B cell (primary cell): ENCODE data around the gene ALKBH6.

ENCODE experiments used
- EZH2 ChIP-seq: IDR thresholded peaks from 2 replicates; pipeline ENCODE4 v1.6.1; 2012; ENCODE audit warnings: borderline replicate concordance, low read depth, mild to moderate bottlenecking, moderate library complexity, low read length; ENCODE audit not compliant: insufficient read depth, poor library complexity, severe bottlenecking
- TF ChIP-seq, protein P1 (sequence below): fragments of 200-600 bp; IDR thresholded peaks from one replicate; pipeline ENCODE4 v1.8.0; 2022; ENCODE audit warnings: antibody characterized with exemption, mild to moderate bottlenecking

DNA sequence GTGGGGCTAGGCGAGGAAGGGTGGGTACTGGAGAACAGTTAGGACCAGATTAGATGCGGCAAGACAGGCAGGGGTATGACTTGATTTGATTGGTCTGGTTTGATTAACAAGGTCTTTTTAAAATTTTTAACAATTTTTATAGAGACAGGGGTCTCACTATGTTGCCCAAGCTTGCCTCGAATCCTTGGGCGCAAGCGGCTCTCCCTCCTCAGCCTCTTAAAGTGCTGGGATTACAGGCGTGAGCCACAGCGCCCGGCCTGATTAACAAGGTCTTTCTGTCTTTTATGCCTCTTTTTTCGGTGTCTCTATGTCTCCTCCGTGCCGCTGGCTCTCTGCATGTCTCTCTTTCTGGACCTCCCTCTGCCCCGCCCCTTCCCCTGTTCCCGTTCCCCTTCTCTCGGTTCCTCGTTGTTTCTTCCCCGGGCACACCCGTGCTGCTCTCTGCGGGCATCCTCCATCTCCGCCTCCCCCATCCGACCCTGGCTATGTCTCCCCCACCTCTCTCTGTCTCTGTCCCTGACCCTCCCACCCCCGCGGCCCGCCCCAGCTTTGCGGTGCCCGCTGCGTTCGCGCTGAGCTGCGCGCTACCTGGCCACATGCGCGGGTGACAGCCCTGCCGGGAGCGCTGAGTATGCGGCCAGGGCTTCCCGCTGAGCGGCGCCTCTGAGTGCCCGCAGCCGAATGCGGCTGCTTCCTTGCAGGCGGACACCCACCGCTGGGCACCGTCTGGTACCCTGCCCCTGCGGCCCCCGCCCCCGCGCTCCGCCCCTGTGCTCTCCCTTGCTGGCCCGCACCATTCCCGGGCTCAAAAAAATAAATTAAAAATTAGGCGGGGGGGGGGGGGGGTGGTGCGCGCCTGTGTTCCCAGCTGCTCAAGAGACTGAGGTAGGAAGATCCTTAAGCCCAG is 27.1 kb downstream of the ALKBH6 start:
- TF ChIP-seq, protein P1, sequence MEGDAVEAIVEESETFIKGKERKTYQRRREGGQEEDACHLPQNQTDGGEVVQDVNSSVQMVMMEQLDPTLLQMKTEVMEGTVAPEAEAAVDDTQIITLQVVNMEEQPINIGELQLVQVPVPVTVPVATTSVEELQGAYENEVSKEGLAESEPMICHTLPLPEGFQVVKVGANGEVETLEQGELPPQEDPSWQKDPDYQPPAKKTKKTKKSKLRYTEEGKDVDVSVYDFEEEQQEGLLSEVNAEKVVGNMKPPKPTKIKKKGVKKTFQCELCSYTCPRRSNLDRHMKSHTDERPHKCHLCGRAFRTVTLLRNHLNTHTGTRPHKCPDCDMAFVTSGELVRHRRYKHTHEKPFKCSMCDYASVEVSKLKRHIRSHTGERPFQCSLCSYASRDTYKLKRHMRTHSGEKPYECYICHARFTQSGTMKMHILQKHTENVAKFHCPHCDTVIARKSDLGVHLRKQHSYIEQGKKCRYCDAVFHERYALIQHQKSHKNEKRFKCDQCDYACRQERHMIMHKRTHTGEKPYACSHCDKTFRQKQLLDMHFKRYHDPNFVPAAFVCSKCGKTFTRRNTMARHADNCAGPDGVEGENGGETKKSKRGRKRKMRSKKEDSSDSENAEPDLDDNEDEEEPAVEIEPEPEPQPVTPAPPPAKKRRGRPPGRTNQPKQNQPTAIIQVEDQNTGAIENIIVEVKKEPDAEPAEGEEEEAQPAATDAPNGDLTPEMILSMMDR: no peak
- no peak for TF ChIP-seq EZH2
